GM06990 (cell line): Measurements from ENCODE around the gene SLC2A1.

Experiments used
- DNase-seq: peaks from one replicate; pipeline ENCODE4 v3.0.0-alpha.2; 2011; ENCODE audit not compliant: insufficient read length; ENCODE audit errors: extremely low read depth
- H3K27me3 ChIP-seq: replicated peaks from 2 replicates; pipeline ENCODE4 v1.6.0; 2011; ENCODE audit warnings: low read length; ENCODE audit not compliant: control insufficient read depth, insufficient read depth
- H3K36me3 ChIP-seq: 2 replicates; pipeline ENCODE4 v1.5.1; 2011; ENCODE audit warnings: low read length; ENCODE audit not compliant: control insufficient read depth, insufficient read depth
- H3K4me3 ChIP-seq: replicated peaks from 2 replicates; pipeline ENCODE4 v1.5.1; 2011; ENCODE audit warnings: low read depth, mild to moderate bottlenecking, control low read depth, low read length
- CTCF ChIP-seq: IDR thresholded peaks from 2 replicates; pipeline ENCODE4 v1.5.1; 2011; ENCODE audit warnings: low read length, control low read depth, mild to moderate bottlenecking, inconsistent platforms; ENCODE audit not compliant: insufficient read depth, poor library complexity, severe bottlenecking

SLC2A1 gene

GRCh38 chr1:42965378-42965777 lies 6.7 kb upstream of the SLC2A1 start:
- H3K27me3 ChIP-seq = no peaks in the 10 kb centered on the region
- H3K36me3 ChIP-seq = no peaks in the 10 kb centered on the region
- no peak for TF ChIP-seq CTCF
- DNase-seq = no peak
- H3K4me3 ChIP-seq = no peak overlapping the region

DNA sequence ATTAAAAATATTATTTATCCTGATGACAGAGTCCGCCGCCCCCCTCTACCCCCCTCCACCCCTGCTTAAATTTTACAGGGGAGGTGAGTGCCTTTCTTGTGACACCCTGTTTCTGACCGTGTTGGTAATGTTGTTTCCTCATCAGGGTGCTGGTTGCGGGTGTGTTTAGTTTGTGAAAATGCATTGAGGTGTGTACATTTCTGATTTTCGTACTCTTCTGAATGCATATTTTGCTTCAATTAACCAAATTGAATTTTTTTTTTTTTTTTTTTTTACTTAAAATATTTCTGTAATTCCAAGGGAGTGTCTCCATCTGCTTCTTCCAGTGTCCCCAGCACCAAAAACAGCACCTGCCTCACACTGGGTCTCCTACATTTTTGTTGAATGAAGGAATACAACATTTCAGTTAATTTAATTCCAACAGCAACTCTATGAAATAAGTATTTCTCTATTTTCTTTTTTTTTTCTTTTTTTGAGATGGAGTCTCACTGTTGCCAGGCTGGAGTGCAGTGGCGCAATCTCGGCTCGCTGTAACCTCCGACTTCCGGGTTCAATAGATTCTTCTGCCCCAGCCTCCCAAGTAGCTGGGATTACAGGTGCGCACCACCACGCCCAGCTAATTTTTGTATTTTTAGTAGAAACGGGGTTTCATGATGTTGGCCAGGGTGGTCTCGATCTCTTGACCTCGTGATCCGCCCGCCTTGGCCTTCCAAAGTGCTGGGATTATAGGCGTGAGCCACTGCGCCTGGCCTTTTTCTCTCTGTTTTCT lies 5.6 kb upstream of the SLC2A1 start:
- DNase-seq = no peak
- Histone ChIP-seq H3K36me3 (no peaks in the 10 kb centered on the region), H3K27me3 (no peaks in the 10 kb centered on the region), H3K4me3 (no peak overlapping the region)
- no peak for TF ChIP-seq CTCF

- no peak for DNase-seq
- Histone ChIP-seq H3K27me3 (no peaks in the 10 kb centered on the region), H3K4me3 (no peak overlapping the region), H3K36me3 (no peaks in the 10 kb centered on the region)
- no peak for TF ChIP-seq CTCF
Measured at GRCh38 chr1:42963378-42964043, 4.8 kb upstream of the SLC2A1 start.

DNA sequence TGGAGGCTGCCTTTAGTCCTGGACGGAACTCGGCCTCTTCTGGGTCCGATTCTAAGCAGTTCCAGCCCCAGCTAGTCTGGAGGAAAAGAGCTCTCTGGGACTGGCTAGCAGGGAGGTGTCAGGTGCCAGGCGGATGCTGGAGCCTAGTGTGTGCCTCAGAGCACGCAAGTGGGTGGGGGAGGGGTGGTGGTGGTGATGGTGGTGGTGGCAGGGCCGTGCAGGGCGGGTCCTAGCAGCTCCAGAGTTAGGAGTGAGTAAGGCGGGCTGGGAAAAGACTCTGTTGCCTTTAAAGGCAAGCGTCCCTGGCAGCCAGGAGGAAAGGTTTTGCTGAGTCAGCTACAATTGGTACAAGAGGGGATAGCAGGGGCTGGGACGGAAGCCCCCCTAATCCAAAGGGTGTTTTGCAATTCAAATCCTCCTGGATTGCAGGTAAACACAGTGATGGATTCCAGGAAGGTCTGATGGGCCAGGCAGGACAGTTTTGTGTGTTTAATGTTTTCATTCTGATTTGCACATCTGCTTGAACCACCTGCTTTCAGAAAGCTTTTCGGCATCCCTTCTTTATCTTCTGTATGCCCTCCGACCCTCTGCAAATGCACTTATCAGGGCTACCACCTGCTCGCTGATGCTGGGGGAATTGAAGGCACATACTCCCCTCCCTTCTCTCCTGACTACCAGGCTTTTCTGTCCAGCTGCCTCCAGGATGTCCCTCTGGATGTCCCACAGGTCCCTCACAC lies 4.1 kb upstream of the SLC2A1 start:
- TF ChIP-seq CTCF = no peak
- Histone ChIP-seq H3K4me3 (no peak overlapping the region), H3K27me3 (no peaks in the 10 kb centered on the region), H3K36me3 (no peaks in the 10 kb centered on the region)
- DNase-seq = no peak

DNA sequence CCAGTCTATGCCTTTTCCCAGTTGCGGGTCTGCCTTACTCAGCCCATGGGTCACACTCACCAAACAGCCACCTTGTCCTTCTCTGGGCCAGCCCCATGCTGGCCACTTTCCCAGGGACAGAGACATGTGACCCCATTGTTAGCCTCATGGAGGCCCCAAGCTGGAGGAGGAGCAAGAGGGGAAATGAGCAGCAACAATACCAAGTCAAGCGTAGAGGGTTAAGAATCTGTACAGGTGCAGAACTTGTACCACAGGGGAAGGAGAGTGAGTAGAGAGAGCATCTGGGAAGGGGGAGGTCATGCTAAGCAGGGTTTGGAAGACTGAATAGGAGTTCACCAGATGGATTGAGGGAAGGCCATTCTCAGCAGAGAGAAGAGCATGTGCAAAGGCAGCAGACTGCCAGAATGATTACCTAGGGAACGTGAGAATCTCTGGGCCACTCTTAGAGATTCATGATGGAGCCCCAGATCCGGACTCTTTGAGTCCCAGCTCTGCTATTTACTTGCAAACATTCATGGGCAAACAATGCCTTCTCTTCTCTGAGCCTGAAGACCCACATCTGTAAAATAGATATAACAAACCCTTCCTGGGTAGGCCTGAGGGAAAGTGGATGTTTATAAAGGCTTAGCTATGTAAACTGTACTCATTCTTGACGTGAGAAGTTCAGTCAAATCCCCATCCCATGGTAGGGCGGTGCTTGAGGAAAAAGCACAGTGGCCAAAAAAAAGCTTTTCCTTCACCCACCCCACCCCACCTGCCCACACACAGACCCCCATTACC lies 2.8 kb upstream of the SLC2A1 start:
- H3K4me3 ChIP-seq = no peak overlapping the region
- TF ChIP-seq CTCF = no peak
- no peak for DNase-seq
- no peaks in the 10 kb centered on the region for H3K27me3 ChIP-seq
- no peaks in the 10 kb centered on the region for H3K36me3 ChIP-seq
